GM12801 (cell line): ENCODE measurements around the gene PRICKLE1.

Source experiments
- CTCF ChIP-seq: IDR thresholded peaks from one replicate; pipeline ENCODE4 v1.5.1; 2011; ENCODE audit warnings: control low read depth; ENCODE audit not compliant: insufficient read length; ENCODE audit errors: extremely low read depth

The PRICKLE1 gene

GRCh38 chr12:42469355-42470175, 120.0 kb downstream of the PRICKLE1 start:
- no peak for TF ChIP-seq CTCF

DNA sequence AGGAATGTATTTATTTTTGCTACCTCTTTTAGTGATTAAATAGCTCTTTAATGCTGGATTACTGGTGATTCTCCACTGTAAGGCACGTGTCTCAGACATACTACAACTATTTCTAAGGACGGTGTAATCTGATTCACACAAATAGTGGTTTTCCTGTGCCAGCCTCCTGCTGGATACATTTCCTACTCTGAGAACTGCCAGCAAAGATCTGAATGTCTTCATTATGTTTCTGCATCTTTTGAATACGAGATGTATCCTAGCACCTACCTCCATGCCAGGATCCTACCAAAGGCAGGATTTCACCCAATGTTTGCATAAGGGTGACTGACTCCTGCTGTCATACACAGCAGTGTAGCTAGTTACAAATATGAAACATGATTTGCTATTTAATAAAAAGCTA, 120.6 kb downstream of the PRICKLE1 start:
- TF ChIP-seq CTCF: no peak

GRCh38 chr12:42468341-42468821, 121.2 kb downstream of the PRICKLE1 start:
- no peak for TF ChIP-seq CTCF

DNA sequence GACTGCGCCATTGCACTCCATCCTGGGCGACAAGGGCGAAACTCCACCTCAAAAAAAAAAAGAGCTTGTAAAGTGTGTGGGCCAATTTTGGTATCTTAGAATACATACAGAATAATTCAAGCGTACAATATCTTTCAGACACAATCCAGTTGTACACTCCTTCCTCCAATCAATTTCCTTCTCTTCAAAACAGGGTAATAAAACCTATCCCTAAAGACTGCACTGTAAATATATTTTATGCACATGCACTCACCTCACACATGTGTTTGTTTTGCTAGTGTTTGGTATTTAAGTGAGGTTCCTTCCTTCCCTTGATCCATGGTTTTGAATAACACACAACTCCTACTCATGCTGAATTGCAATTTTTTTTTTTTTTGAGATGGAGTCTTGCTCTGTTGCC, 125.9 kb downstream of the PRICKLE1 start:
- TF ChIP-seq CTCF: no peak

- no peak for TF ChIP-seq CTCF
Measured at GRCh38 chr12:42462486-42462885, 127.1 kb downstream of the PRICKLE1 start.

GRCh38 chr12:42459336-42459847, 130.2 kb downstream of the PRICKLE1 start:
- no peak for TF ChIP-seq CTCF

DNA sequence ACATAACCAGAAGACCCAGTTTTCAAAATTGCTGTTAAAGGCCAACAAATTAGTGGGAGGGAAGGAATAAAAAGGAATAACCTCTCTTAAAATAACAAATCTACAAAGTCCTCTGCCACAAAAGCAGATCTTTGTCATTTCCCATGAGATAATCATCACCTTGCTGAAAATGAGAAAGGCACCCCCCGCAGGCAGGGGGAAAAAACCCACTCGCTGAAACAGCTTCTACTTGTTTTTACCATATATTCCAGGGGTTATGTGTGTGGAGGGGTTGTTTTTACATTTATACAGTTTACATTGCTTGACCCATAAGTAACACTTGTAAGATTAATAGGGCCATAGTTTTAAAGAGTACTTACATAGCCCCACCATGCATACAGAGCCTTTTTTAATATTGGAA, 131.0 kb downstream of the PRICKLE1 start:
- no peak for TF ChIP-seq CTCF
